Osteocyte (in vitro differentiated cells): ENCODE data around the gene SLC26A8. TPM values are rescaled to one million over a fixed set of nuclear protein-coding genes. Genes with fewer than 3 reads are reported as not detected.

ENCODE experiments used
- DNase-seq: peaks from one replicate; pipeline ENCODE4 v3.0.0; 2021; ENCODE audit warnings: mixed read lengths; ENCODE audit not compliant: unreplicated experiment; ENCODE audit errors: extremely low spot score
- H3K27ac Mint-ChIP-seq: one replicate; pipeline ENCODE4 v1.8.0; 2021; ENCODE audit warnings: mild to moderate bottlenecking, mixed read lengths; ENCODE audit not compliant: unreplicated experiment
- H3K27me3 Mint-ChIP-seq: one replicate; pipeline ENCODE4 v1.8.0; 2021; ENCODE audit warnings: mixed read lengths; ENCODE audit not compliant: unreplicated experiment
- H3K36me3 Mint-ChIP-seq: one replicate; pipeline ENCODE4 v1.8.0; 2021; ENCODE audit warnings: mixed read lengths; ENCODE audit not compliant: unreplicated experiment
- H3K4me1 Mint-ChIP-seq: one replicate; pipeline ENCODE4 v1.8.0; 2021; ENCODE audit warnings: mixed read lengths; ENCODE audit not compliant: unreplicated experiment
- H3K4me3 Mint-ChIP-seq: one replicate; pipeline ENCODE4 v1.8.0; 2021; ENCODE audit warnings: mild to moderate bottlenecking, moderate library complexity, mixed read lengths; ENCODE audit not compliant: unreplicated experiment
- H3K9me3 Mint-ChIP-seq: one replicate; pipeline ENCODE4 v1.8.0; 2021; ENCODE audit warnings: mixed read lengths; ENCODE audit not compliant: unreplicated experiment
- total RNA-seq: library from RNA; stranded (reverse); gene quantifications from 2 replicates; pipeline ENCODE4 v1.2.1, GENCODE V29; 2021
- TF ChIP-seq, protein P1 (sequence below): fragments of 200-600 bp; sonication (generic); IDR thresholded peaks from 2 replicates; pipeline ENCODE4 v1.5.0; 2021; ENCODE audit warnings: antibody characterized with exemption, mild to moderate bottlenecking, moderate library complexity

The SLC26A8 gene
- total RNA-seq, 1 donor from 2014 or later, result not detected

DNA sequence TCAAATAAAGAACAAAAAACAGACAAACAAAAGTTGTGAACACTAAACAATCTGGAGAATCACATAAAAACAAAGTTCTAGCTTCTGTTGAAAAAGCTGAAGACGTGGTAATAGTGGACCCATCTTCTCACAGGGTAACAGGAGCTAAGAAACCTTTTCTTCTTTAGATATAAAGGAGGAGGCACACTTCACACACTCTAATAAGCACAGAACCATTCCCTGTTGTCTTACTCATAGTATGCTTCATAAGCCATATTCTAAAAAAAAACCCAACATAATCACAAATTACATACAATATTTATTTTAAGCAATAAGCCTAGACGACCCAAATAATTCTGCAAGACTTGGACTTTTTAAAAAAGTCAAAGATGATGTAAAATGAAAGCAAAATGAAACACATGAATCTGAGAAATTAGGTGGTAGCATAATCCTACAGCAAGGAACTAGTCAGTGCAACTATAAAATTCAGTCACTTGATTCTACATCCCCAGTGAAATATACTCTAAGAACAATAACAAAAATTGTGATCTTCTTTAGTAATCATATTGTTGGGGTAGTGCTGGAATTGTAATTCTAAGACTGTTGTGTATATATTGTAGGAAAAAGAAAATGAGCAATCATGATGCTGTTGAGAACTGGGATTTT is 119.2 kb downstream of the SLC26A8 start:
- H3K4me1 Mint-ChIP-seq, result peaks cover 17% of the 10 kb centered on the region
- peaks cover 18% of the 10 kb centered on the region for H3K36me3 Mint-ChIP-seq
- no peak for DNase-seq
- H3K27me3 Mint-ChIP-seq, result no peaks in the 10 kb centered on the region
- TF ChIP-seq, protein P1, sequence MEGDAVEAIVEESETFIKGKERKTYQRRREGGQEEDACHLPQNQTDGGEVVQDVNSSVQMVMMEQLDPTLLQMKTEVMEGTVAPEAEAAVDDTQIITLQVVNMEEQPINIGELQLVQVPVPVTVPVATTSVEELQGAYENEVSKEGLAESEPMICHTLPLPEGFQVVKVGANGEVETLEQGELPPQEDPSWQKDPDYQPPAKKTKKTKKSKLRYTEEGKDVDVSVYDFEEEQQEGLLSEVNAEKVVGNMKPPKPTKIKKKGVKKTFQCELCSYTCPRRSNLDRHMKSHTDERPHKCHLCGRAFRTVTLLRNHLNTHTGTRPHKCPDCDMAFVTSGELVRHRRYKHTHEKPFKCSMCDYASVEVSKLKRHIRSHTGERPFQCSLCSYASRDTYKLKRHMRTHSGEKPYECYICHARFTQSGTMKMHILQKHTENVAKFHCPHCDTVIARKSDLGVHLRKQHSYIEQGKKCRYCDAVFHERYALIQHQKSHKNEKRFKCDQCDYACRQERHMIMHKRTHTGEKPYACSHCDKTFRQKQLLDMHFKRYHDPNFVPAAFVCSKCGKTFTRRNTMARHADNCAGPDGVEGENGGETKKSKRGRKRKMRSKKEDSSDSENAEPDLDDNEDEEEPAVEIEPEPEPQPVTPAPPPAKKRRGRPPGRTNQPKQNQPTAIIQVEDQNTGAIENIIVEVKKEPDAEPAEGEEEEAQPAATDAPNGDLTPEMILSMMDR, result no peak
- peak overlapping the region; percentile 76 for H3K27ac Mint-ChIP-seq
- H3K4me3 Mint-ChIP-seq, result no peak overlapping the region
- H3K9me3 Mint-ChIP-seq, result peaks cover 4% of the 10 kb centered on the region

DNA sequence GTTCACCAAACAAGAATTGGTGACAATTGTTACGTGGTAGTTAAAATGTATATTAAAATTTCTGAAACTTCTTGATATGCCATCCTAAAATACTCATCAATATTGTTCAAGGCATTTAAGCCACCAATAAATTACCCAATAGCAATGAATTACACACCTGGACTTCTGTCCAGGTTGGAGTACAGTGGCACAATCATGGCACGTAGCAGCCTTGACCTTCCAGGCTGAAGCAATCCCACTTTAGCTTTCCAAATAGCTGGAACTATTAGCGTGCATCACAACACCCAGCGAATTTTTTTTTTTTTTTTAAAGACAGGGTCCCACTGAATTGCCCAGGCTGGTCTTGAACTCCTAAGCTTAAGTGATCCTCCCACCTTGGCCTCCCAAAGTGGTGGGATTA is 120.8 kb downstream of the SLC26A8 start:
- H3K4me3 Mint-ChIP-seq, result no peak overlapping the region
- H3K36me3 Mint-ChIP-seq, result peaks cover 5% of the 10 kb centered on the region
- H3K27me3 Mint-ChIP-seq, result no peaks in the 10 kb centered on the region
- peaks cover 17% of the 10 kb centered on the region for H3K4me1 Mint-ChIP-seq
- DNase-seq, result no peak
- TF ChIP-seq, protein P1, result no peak
- H3K27ac Mint-ChIP-seq, result no peak overlapping the region
- H3K9me3 Mint-ChIP-seq, result no peaks in the 10 kb centered on the region

DNA sequence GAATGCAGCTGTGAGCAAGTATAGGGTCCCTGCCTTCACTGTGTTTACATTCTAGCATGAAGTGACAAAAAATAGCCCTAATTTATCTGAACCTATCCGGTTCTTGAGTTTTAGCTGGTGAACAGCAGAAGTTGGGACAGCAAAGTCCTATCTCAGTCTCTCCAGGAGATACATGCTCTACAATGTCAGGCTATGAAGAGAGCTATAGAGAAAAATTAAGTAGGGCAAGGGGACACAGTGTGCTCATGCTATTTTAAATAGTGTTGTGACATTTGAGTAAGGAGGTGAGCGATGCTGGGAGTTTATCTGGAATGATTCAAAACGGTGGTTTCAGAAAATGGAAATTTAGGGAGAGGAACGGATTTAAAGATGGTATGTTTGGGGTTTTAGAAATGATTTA is 124.0 kb downstream of the SLC26A8 start:
- Mint-ChIP-seq H3K36me3 (peaks cover 6% of the 10 kb centered on the region), H3K4me1 (peaks cover 6% of the 10 kb centered on the region), H3K9me3 (no peaks in the 10 kb centered on the region), H3K27me3 (no peaks in the 10 kb centered on the region), H3K27ac (no peak overlapping the region), H3K4me3 (no peak overlapping the region)
- no peak for DNase-seq
- TF ChIP-seq, protein P1, result no peak

DNA sequence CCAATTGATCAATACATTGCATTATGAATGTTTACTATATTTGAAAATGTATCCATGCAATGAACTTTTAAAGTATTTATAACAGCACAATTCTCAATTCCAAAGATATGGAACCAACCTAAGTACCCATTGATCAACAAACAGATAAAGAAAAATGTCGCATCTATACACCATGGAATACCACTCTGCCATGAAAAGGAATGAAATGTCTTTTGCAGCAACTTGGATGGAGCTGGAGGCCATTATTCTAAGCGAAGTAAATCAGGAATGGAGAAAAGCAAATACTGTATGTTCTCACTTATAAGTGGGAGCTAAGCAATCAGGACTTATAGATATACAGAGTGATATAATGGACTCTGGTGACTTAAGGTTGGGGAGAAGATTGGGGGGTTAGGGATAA is 126.4 kb downstream of the SLC26A8 start:
- H3K4me3 Mint-ChIP-seq, result no peak overlapping the region
- no peak for DNase-seq
- TF ChIP-seq, protein P1, result no peak
- H3K36me3 Mint-ChIP-seq, result peaks cover 7% of the 10 kb centered on the region
- H3K9me3 Mint-ChIP-seq, result no peaks in the 10 kb centered on the region
- no peak overlapping the region for H3K27ac Mint-ChIP-seq
- peaks cover 6% of the 10 kb centered on the region for H3K4me1 Mint-ChIP-seq
- H3K27me3 Mint-ChIP-seq, result no peaks in the 10 kb centered on the region

DNA sequence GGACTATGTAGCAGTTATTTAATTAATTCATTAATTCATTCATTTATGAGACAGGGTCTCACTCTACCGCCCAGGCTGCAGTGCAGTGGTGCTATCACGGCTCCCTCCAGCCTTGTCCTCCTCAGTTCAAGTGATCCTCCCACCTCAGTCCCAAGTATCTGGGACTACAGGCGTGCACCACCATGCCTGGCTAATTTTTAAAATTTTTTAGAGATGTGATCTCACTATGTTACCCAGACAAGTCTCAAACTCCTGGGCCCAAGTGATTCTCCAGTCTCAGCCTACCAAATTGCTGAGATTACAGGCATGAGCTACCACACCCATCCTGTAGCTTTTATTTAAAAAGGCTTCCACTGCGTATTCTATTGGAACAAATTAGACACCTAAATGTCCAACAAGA is 127.0 kb downstream of the SLC26A8 start:
- Mint-ChIP-seq H3K36me3 (peaks cover 7% of the 10 kb centered on the region), H3K4me1 (peaks cover 6% of the 10 kb centered on the region), H3K4me3 (no peak overlapping the region), H3K27me3 (no peaks in the 10 kb centered on the region), H3K27ac (no peak overlapping the region), H3K9me3 (no peaks in the 10 kb centered on the region)
- TF ChIP-seq, protein P1, result no peak
- no peak for DNase-seq
